GM23338 (cell line): Measurements from ENCODE around the gene AP3M1.

Experiments used
- CTCF ChIP-seq, 2 experiments: fragments of 200-600 bp in 1 of 2; sonication (generic) in 1 of 2; conservative IDR thresholded peaks; 2 replicates each; pipeline versions ENCODE4 v1.5.1 to v1.6.1; 2016 to 2017; ENCODE audit warnings: antibody characterized with exemption in 2 of 2, low read depth in 2 of 2, mild to moderate bottlenecking in 2 of 2, moderate library complexity in 1 of 2
- EZH2phosphoT487 ChIP-seq: fragments of 200-600 bp; sonication (generic); IDR thresholded peaks from one replicate; pipeline ENCODE4 v1.8.1; 2018; ENCODE audit warnings: antibody characterized with exemption; ENCODE audit not compliant: unreplicated experiment

GRCh38 chr10:74099836-74100235, 50.8 kb downstream of the AP3M1 start:
- no peak for TF ChIP-seq CTCF (conservative IDR thresholded peaks at IDR 0.05; ENCODE audit: low read depth in 2 of 2)
- no peak for TF ChIP-seq EZH2phosphoT487
